OCI-LY7 (cell line): ENCODE results near the gene DHX34.

Experiments used
- EZH2phosphoT487 ChIP-seq: fragments of 200-600 bp; sonication (generic); IDR thresholded peaks from 2 replicates; pipeline ENCODE4 v1.6.1; 2018; ENCODE audit warnings: low read depth, borderline replicate concordance, mild to moderate bottlenecking, mixed run types, antibody characterized with exemption, low read length, moderate library complexity, mixed read lengths
- TF ChIP-seq, protein P1 (sequence below): fragments of 200-600 bp; sonication (generic); conservative IDR thresholded peaks from 2 replicates; pipeline ENCODE4 v1.5.1; 2014; ENCODE audit warnings: mild to moderate bottlenecking, antibody characterized with exemption, low read length, moderate library complexity, mixed read lengths

DNA sequence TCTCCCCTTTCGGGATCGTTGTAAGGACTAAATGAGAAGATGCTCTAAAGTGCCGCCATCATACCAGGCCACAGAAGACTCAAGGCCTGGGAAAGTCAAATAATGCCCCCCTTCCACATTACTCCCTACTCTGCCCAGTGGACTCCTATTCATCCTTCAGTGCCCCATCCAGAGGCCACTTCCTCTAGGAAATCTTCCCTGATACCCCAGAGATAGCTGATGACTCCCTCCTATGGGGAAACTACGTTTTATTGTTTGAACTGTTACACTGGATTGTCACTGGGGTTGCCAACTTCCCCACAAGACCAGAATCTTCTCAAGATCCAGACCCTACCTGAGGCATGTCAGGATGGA, 56.1 kb downstream of the DHX34 start:
- TF ChIP-seq, protein P1, sequence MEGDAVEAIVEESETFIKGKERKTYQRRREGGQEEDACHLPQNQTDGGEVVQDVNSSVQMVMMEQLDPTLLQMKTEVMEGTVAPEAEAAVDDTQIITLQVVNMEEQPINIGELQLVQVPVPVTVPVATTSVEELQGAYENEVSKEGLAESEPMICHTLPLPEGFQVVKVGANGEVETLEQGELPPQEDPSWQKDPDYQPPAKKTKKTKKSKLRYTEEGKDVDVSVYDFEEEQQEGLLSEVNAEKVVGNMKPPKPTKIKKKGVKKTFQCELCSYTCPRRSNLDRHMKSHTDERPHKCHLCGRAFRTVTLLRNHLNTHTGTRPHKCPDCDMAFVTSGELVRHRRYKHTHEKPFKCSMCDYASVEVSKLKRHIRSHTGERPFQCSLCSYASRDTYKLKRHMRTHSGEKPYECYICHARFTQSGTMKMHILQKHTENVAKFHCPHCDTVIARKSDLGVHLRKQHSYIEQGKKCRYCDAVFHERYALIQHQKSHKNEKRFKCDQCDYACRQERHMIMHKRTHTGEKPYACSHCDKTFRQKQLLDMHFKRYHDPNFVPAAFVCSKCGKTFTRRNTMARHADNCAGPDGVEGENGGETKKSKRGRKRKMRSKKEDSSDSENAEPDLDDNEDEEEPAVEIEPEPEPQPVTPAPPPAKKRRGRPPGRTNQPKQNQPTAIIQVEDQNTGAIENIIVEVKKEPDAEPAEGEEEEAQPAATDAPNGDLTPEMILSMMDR: no peak
- no peak for TF ChIP-seq EZH2phosphoT487
